ENCODE results near the gene ITSN2. TPM values are rescaled to one million over a fixed set of nuclear protein-coding genes. Genes with fewer than 3 reads are reported as not detected.
"Not testable (repeated sequence)": the region's sequence is repeated elsewhere in the genome, so short reads cannot be mapped to it uniquely, and the experiment has no call there.

Gene ITSN2
- polyA plus RNA-seq, 1 donor from 2014 or later: 10.6 TPM

DNA sequence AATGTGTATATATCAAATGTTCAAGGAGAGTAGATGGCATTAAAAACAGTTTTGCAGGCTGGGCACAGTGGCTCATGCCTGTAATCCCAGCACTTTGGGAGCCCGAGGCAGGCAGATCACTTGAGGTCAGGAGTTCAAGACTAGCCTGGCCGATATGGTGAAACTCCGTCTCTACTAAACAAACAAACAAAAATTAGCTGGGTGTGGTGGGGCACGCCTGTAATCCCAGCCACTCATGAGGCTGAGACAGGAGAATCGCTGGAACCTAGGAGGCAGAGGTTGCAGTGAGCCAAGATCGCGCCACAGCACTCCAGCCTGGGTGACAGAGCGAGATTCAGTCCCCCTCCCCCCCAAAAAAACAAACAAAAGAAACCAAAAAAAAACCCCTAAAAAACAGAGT lies 48.4 kb upstream of the ITSN2 start:
- not testable (repeated sequence) for H3K79me2 ChIP-seq (replicated peaks; ENCODE audit: insufficient read depth, low read length); H3F3A ChIP-seq (ENCODE audit: insufficient read depth, low read length, poor library complexity, severe bottlenecking); H4K20me1 ChIP-seq (ENCODE audit: insufficient read depth); H3K9me3 ChIP-seq (ENCODE audit: low read length); H3K27me3 ChIP-seq (ENCODE audit: insufficient read depth, low read depth, low read length); H3K9me2 ChIP-seq (ENCODE audit: insufficient read depth, low read length); H3K36me3 ChIP-seq (ENCODE audit: insufficient read depth, low read length); H3K4me2 ChIP-seq (ENCODE audit: low read length); H3K4me3 ChIP-seq (ENCODE audit: low read length); H2AFZ ChIP-seq (ENCODE audit: low read depth, low read length); H3K27ac ChIP-seq (ENCODE audit: low read length); H3K9ac ChIP-seq (ENCODE audit: low read length)

GRCh38 chr2:24404491-24404921 lies 44.2 kb upstream of the ITSN2 start:
- Histone ChIP-seq H3K27ac (ENCODE audit: low read length) (peak overlapping the region; percentile 86), H3K4me2 (ENCODE audit: low read length) (peak overlapping the region; percentile 41), H3K9me2 (ENCODE audit: insufficient read depth, low read length) (no peaks in the 10 kb centered on the region), H3K9me3 (ENCODE audit: low read length) (no peaks in the 10 kb centered on the region), H3K9ac (ENCODE audit: low read length) (peak overlapping the region; percentile 41), H3K4me3 (ENCODE audit: low read length) (peak overlapping the region; percentile 46), H2AFZ (ENCODE audit: low read depth, low read length) (no peak overlapping the region), H3K79me2 (replicated peaks; ENCODE audit: insufficient read depth, low read length) (no peaks in the 10 kb centered on the region), H4K20me1 (ENCODE audit: insufficient read depth) (no peaks in the 10 kb centered on the region), H3K36me3 (ENCODE audit: insufficient read depth, low read length) (no peaks in the 10 kb centered on the region), H3K27me3 (ENCODE audit: insufficient read depth, low read depth, low read length) (no peaks in the 10 kb centered on the region), H3F3A (ENCODE audit: insufficient read depth, low read length, poor library complexity, severe bottlenecking) (peaks cover 2% of the 10 kb centered on the region)
- TF ChIP-seq RAD21 (conservative IDR thresholded peaks at IDR 0.05) (no peak), EP300 (conservative IDR thresholded peaks at IDR 0.05; ENCODE audit: poor library complexity, severe bottlenecking) (peak; percentile 88), TAF1 (IDR thresholded peaks at IDR 0.05; ENCODE audit: low read depth) (no peak), POLR2AphosphoS5 (IDR thresholded peaks at IDR 0.05) (peak; percentile 65), SMC3 (conservative IDR thresholded peaks at IDR 0.05; ENCODE audit: poor library complexity) (peak; percentile 25), EZH2 (IDR thresholded peaks at IDR 0.05; ENCODE audit: borderline replicate concordance, insufficient read depth, low read length, poor library complexity, severe bottlenecking) (no peak)
- TF ChIP-seq, protein P1, sequence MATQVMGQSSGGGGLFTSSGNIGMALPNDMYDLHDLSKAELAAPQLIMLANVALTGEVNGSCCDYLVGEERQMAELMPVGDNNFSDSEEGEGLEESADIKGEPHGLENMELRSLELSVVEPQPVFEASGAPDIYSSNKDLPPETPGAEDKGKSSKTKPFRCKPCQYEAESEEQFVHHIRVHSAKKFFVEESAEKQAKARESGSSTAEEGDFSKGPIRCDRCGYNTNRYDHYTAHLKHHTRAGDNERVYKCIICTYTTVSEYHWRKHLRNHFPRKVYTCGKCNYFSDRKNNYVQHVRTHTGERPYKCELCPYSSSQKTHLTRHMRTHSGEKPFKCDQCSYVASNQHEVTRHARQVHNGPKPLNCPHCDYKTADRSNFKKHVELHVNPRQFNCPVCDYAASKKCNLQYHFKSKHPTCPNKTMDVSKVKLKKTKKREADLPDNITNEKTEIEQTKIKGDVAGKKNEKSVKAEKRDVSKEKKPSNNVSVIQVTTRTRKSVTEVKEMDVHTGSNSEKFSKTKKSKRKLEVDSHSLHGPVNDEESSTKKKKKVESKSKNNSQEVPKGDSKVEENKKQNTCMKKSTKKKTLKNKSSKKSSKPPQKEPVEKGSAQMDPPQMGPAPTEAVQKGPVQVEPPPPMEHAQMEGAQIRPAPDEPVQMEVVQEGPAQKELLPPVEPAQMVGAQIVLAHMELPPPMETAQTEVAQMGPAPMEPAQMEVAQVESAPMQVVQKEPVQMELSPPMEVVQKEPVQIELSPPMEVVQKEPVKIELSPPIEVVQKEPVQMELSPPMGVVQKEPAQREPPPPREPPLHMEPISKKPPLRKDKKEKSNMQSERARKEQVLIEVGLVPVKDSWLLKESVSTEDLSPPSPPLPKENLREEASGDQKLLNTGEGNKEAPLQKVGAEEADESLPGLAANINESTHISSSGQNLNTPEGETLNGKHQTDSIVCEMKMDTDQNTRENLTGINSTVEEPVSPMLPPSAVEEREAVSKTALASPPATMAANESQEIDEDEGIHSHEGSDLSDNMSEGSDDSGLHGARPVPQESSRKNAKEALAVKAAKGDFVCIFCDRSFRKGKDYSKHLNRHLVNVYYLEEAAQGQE (IDR thresholded peaks at IDR 0.05; ENCODE audit: borderline replicate concordance): peak; percentile 32

GRCh38 chr2:24403832-24404212 lies 43.5 kb upstream of the ITSN2 start:
- Histone ChIP-seq H3K27me3 (ENCODE audit: insufficient read depth, low read depth, low read length) (no peaks in the 10 kb centered on the region), H3K4me3 (ENCODE audit: low read length) (no peak overlapping the region), H3K36me3 (ENCODE audit: insufficient read depth, low read length) (no peaks in the 10 kb centered on the region), H3K4me2 (ENCODE audit: low read length) (no peak overlapping the region), H3K9ac (ENCODE audit: low read length) (no peak overlapping the region), H4K20me1 (ENCODE audit: insufficient read depth) (no peaks in the 10 kb centered on the region), H2AFZ (ENCODE audit: low read depth, low read length) (no peak overlapping the region), H3F3A (ENCODE audit: insufficient read depth, low read length, poor library complexity, severe bottlenecking) (peaks cover 2% of the 10 kb centered on the region), H3K79me2 (replicated peaks; ENCODE audit: insufficient read depth, low read length) (no peaks in the 10 kb centered on the region), H3K9me3 (ENCODE audit: low read length) (no peaks in the 10 kb centered on the region), H3K9me2 (ENCODE audit: insufficient read depth, low read length) (no peaks in the 10 kb centered on the region), H3K27ac (ENCODE audit: low read length) (peak overlapping the region; percentile 58)
- TF ChIP-seq SMC3 (conservative IDR thresholded peaks at IDR 0.05; ENCODE audit: poor library complexity) (no peak), EP300 (conservative IDR thresholded peaks at IDR 0.05; ENCODE audit: poor library complexity, severe bottlenecking) (no peak), MXI1 (conservative IDR thresholded peaks at IDR 0.05; ENCODE audit: poor library complexity, severe bottlenecking) (no peak), POLR2AphosphoS5 (IDR thresholded peaks at IDR 0.05) (no peak), EZH2 (IDR thresholded peaks at IDR 0.05; ENCODE audit: borderline replicate concordance, insufficient read depth, low read length, poor library complexity, severe bottlenecking) (no peak), TAF1 (IDR thresholded peaks at IDR 0.05; ENCODE audit: low read depth) (no peak), RAD21 (conservative IDR thresholded peaks at IDR 0.05) (no peak)
- TF ChIP-seq, protein P2, sequence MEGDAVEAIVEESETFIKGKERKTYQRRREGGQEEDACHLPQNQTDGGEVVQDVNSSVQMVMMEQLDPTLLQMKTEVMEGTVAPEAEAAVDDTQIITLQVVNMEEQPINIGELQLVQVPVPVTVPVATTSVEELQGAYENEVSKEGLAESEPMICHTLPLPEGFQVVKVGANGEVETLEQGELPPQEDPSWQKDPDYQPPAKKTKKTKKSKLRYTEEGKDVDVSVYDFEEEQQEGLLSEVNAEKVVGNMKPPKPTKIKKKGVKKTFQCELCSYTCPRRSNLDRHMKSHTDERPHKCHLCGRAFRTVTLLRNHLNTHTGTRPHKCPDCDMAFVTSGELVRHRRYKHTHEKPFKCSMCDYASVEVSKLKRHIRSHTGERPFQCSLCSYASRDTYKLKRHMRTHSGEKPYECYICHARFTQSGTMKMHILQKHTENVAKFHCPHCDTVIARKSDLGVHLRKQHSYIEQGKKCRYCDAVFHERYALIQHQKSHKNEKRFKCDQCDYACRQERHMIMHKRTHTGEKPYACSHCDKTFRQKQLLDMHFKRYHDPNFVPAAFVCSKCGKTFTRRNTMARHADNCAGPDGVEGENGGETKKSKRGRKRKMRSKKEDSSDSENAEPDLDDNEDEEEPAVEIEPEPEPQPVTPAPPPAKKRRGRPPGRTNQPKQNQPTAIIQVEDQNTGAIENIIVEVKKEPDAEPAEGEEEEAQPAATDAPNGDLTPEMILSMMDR (IDR thresholded peaks at IDR 0.05; ENCODE audit: poor library complexity, severe bottlenecking): no peak
- TF ChIP-seq, protein P1 (IDR thresholded peaks at IDR 0.05; ENCODE audit: borderline replicate concordance): no peak
